ENCODE data around the gene AXL.
"Not testable (repeated sequence)": the region's sequence is repeated elsewhere in the genome, so short reads cannot be mapped to it uniquely, and the experiment has no call there.

Gene AXL

DNA sequence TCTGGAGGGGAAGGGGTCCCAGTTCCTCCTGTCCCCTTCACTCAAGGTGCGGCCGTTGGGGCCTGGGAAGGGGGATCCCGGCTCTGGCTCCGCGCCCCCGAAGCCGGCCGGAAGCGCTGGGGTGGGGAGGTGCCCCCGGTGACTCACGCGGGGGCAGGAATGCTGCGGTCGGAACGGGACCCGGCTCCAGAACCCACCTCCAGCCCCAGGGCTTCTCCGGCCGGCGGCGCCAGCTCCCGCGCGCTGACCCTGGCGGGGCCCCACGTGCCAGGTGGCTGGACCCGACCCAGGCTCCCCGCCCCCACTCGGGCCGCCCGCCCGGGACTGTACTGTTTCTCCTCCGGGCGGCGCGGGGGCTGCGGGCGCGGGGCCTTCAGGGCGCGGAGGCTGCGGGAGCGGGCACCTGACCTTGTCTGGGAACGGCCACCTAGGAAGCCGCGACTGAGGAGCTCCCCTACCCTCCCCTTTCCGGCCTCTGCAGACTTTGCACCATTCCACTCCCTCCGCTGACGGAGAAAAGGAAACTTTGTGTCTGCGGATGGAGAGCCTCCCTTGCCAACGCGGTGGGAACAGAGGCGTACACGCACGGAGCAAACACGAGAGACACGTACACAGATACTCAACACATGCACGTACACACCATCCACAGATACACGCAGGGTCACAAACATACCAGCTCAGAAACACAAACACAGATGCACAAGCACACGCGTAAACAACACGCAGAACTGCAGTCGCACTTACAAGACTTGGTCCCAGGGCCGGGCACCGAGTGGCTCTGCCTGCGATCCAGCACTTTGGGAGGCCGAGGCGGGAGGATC lies 7.2 kb downstream of the AXL start:
- peak overlapping the region; percentile 98 for H3K27ac ChIP-seq (ENCODE audit: low read depth, low read length, severe bottlenecking)
- peak overlapping the region; percentile 26 for H3K4me3 ChIP-seq (ENCODE audit: extremely low read depth, insufficient read depth, low read length, poor library complexity, severe bottlenecking)
- H3K9me3 ChIP-seq (ENCODE audit: control insufficient read depth, low read length) = no peaks in the 10 kb centered on the region
- 24 to 30% methylated on average over 32 to 45 of the region's 67 CpGs for WGBS, 2 experiments (ENCODE audit: insufficient coverage in 2 of 2)
- peaks cover 54% of the 10 kb centered on the region for H3K4me1 ChIP-seq (ENCODE audit: control insufficient read depth, insufficient read depth, low read length, poor library complexity, severe bottlenecking)
- H3K36me3 ChIP-seq (ENCODE audit: control insufficient read depth, insufficient read depth, low read length) = peaks cover 77% of the 10 kb centered on the region

DNA sequence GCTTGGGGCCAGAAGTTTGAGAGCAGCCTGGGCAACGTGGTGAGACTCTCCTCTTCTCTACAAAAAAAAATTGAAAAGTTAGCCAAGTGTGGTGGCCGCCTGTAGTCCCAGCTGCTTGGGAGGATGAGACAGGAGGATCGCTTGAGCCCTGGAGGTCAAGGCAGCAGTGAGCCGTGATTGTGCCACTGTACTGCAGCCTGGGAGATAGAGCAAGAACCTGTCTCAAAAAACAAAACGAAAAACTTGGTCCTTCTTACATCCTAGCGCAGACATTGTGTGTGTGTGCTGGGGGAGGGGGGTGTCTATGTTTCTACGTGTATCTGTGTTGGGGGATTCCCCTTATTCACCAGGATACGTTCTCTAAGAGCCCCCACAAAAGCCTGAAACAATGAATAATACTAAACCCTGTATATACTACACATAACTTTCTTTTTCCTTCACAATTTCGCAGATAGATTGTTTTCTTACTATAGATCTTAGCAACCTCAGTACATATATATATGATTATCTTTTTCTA lies 7.9 kb downstream of the AXL start:
- WGBS, 2 experiments (ENCODE audit: insufficient coverage in 2 of 2) = 79 to 83% methylated on average over 3 to 4 of the region's 9 CpGs
- H3K9me3 ChIP-seq (ENCODE audit: control insufficient read depth, low read length) = no peaks in the 10 kb centered on the region
- peak overlapping the region; percentile 26 for H3K4me3 ChIP-seq (ENCODE audit: extremely low read depth, insufficient read depth, low read length, poor library complexity, severe bottlenecking)
- H3K4me1 ChIP-seq (ENCODE audit: control insufficient read depth, insufficient read depth, low read length, poor library complexity, severe bottlenecking) = peaks cover 48% of the 10 kb centered on the region
- peak overlapping the region; percentile 98 for H3K27ac ChIP-seq (ENCODE audit: low read depth, low read length, severe bottlenecking)
- H3K36me3 ChIP-seq (ENCODE audit: control insufficient read depth, insufficient read depth, low read length) = peaks cover 77% of the 10 kb centered on the region

DNA sequence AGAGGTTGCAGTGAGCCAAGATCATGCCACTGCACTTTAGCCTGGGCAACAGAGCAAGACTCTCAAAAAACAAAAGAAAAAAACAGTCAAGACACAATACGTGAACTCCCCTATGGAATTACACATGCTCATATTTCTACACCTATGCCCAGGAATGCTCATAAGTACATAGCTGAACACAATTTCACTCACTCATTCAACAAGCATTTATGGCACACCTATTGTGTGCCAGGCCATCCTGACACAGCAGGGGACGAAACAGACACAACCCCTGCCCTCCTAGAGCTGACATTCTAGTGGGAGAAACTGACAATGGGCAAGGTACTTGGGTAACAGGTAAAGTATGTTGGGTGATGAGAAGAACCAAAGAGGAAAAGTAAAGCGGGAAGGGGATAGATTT lies 9.5 kb downstream of the AXL start:
- Histone ChIP-seq H3K27ac (ENCODE audit: low read depth, low read length, severe bottlenecking) (no peak overlapping the region), H3K4me1 (ENCODE audit: control insufficient read depth, insufficient read depth, low read length, poor library complexity, severe bottlenecking) (peaks cover 36% of the 10 kb centered on the region), H3K36me3 (ENCODE audit: control insufficient read depth, insufficient read depth, low read length) (peaks cover 78% of the 10 kb centered on the region), H3K4me3 (ENCODE audit: extremely low read depth, insufficient read depth, low read length, poor library complexity, severe bottlenecking) (no peak overlapping the region), H3K9me3 (ENCODE audit: control insufficient read depth, low read length) (no peaks in the 10 kb centered on the region)
- 89 to 100% methylated on average over 1 of the region's 3 CpGs for WGBS, 2 experiments (ENCODE audit: insufficient coverage in 2 of 2)

- not testable (repeated sequence) for H3K27ac ChIP-seq (ENCODE audit: low read depth, low read length, severe bottlenecking); H3K9me3 ChIP-seq (ENCODE audit: control insufficient read depth, low read length); H3K4me3 ChIP-seq (ENCODE audit: extremely low read depth, insufficient read depth, low read length, poor library complexity, severe bottlenecking)
- peaks cover 28% of the 10 kb centered on the region for H3K4me1 ChIP-seq (ENCODE audit: control insufficient read depth, insufficient read depth, low read length, poor library complexity, severe bottlenecking)
- H3K36me3 ChIP-seq (ENCODE audit: control insufficient read depth, insufficient read depth, low read length) = peaks cover 81% of the 10 kb centered on the region
- 93 to 94% methylated on average over 3 to 4 of the region's 5 CpGs for WGBS, 2 experiments (ENCODE audit: insufficient coverage in 2 of 2)
Measured at GRCh38 chr19:41229338-41229737, 10.3 kb downstream of the AXL start.

GRCh38 chr19:41230067-41230857 lies 11.2 kb downstream of the AXL start:
- Histone ChIP-seq H3K36me3 (ENCODE audit: control insufficient read depth, insufficient read depth, low read length) (peaks cover 82% of the 10 kb centered on the region), H3K4me1 (ENCODE audit: control insufficient read depth, insufficient read depth, low read length, poor library complexity, severe bottlenecking) (peaks cover 19% of the 10 kb centered on the region), H3K4me3 (ENCODE audit: extremely low read depth, insufficient read depth, low read length, poor library complexity, severe bottlenecking) (no peak overlapping the region), H3K27ac (ENCODE audit: low read depth, low read length, severe bottlenecking) (no peak overlapping the region), H3K9me3 (ENCODE audit: control insufficient read depth, low read length) (no peaks in the 10 kb centered on the region)
- WGBS, 2 experiments (ENCODE audit: insufficient coverage in 2 of 2) = 88 to 100% methylated on average over 2 to 3 of the region's 3 CpGs

GRCh38 chr19:41232686-41233085 lies 13.7 kb downstream of the AXL start:
- 86 to 91% methylated on average over 8 of the region's 8 CpGs for WGBS, 2 experiments (ENCODE audit: insufficient coverage in 2 of 2)
- Histone ChIP-seq H3K4me3 (ENCODE audit: extremely low read depth, insufficient read depth, low read length, poor library complexity, severe bottlenecking) (no peak overlapping the region), H3K9me3 (ENCODE audit: control insufficient read depth, low read length) (no peaks in the 10 kb centered on the region), H3K36me3 (ENCODE audit: control insufficient read depth, insufficient read depth, low read length) (peaks cover 94% of the 10 kb centered on the region), H3K27ac (ENCODE audit: low read depth, low read length, severe bottlenecking) (no peak overlapping the region), H3K4me1 (ENCODE audit: control insufficient read depth, insufficient read depth, low read length, poor library complexity, severe bottlenecking) (peaks cover 4% of the 10 kb centered on the region)

DNA sequence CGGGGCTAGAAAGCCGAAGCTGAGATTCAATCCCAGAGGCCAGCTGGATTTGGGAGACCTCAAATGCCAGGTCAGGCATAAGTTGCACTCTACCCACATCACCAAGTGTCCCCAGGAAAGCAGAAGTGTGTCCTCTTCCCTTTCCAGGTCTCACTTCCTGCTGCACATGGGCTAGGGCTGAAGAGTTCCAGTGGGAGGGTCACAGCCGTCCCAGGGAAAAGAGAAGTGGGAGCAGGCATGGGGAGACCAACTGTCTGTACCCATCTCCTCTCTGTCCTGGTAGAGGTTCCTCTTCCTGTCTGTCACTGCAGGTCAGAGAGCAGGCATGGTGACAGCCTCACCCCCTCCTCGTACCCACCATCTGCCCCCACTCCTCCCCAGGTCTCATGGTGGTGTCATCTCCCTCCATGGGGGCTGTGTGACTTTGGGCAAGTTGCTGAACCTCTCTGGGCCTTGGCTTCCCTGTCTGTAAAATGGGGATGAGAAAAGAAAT lies 14.8 kb downstream of the AXL start:
- H3K27ac ChIP-seq (ENCODE audit: low read depth, low read length, severe bottlenecking) = no peak overlapping the region
- no peaks in the 10 kb centered on the region for H3K9me3 ChIP-seq (ENCODE audit: control insufficient read depth, low read length)
- peaks cover 94% of the 10 kb centered on the region for H3K36me3 ChIP-seq (ENCODE audit: control insufficient read depth, insufficient read depth, low read length)
- no peak overlapping the region for H3K4me3 ChIP-seq (ENCODE audit: extremely low read depth, insufficient read depth, low read length, poor library complexity, severe bottlenecking)
- peaks cover 4% of the 10 kb centered on the region for H3K4me1 ChIP-seq (ENCODE audit: control insufficient read depth, insufficient read depth, low read length, poor library complexity, severe bottlenecking)
- 100% methylated on average over 3 to 4 of the region's 4 CpGs for WGBS, 2 experiments (ENCODE audit: insufficient coverage in 2 of 2)

DNA sequence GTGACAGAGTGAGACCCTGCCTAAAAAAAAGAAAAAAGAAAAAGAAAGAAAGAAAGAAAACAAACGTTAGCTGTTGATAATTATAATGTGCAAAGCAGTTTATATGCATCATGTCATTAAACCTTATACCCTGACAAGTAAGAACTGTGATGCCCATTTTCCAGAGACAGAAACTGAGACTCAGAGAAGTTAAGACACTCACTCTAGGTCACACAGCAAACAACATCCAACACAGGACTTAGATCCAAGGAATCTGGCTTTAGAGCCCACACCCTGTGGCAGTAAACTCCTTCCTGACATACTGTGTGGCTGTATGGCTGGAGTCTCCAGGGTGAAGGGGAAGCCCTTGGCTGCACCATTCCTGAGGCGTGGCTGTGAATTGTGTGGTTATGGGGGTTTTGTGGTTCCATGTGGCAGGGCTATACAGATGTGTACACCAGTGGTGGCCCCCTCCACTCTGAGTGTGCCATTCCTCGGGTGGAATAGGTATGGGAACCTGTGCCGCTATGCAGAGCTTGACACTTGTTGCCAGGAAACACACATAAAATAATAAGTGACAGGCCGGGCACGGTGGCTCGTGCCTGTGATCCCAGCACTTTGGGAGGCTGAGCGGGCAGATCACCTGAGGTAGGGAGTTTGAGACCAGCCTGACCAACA lies 15.6 kb downstream of the AXL start:
- no peak overlapping the region for H3K27ac ChIP-seq (ENCODE audit: low read depth, low read length, severe bottlenecking)
- no peaks in the 10 kb centered on the region for H3K4me1 ChIP-seq (ENCODE audit: control insufficient read depth, insufficient read depth, low read length, poor library complexity, severe bottlenecking)
- WGBS, 2 experiments (ENCODE audit: insufficient coverage in 2 of 2) = 95% methylated on average over 5 to 6 of the region's 8 CpGs
- peaks cover 97% of the 10 kb centered on the region for H3K36me3 ChIP-seq (ENCODE audit: control insufficient read depth, insufficient read depth, low read length)
- no peak overlapping the region for H3K4me3 ChIP-seq (ENCODE audit: extremely low read depth, insufficient read depth, low read length, poor library complexity, severe bottlenecking)
- H3K9me3 ChIP-seq (ENCODE audit: control insufficient read depth, low read length) = no peaks in the 10 kb centered on the region

GRCh38 chr19:41235480-41235879 lies 16.5 kb downstream of the AXL start:
- H3K4me3 ChIP-seq (ENCODE audit: extremely low read depth, insufficient read depth, low read length, poor library complexity, severe bottlenecking) = no peak overlapping the region
- H3K27ac ChIP-seq (ENCODE audit: low read depth, low read length, severe bottlenecking) = no peak overlapping the region
- H3K9me3 ChIP-seq (ENCODE audit: control insufficient read depth, low read length) = no peaks in the 10 kb centered on the region
- 90 to 100% methylated on average over 1 to 2 of the region's 4 CpGs for WGBS, 2 experiments (ENCODE audit: insufficient coverage in 2 of 2)
- peaks cover 97% of the 10 kb centered on the region for H3K36me3 ChIP-seq (ENCODE audit: control insufficient read depth, insufficient read depth, low read length)
- no peaks in the 10 kb centered on the region for H3K4me1 ChIP-seq (ENCODE audit: control insufficient read depth, insufficient read depth, low read length, poor library complexity, severe bottlenecking)

DNA sequence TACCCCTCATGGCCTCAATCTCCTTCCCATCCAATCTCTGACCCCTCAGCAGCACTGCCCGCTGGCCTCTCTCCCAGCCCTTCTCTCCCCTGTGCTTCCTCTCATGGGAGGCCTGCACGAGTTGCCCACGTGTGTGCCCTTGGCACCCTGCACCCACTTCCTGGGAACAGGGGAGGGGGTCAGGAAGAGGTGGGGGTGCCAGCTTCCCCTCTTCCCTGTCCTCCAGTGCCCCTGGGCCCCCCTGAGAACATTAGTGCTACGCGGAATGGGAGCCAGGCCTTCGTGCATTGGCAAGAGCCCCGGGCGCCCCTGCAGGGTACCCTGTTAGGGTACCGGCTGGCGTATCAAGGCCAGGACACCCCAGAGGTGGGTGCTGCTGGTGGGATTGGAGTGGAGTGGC lies 19.2 kb downstream of the AXL start:
- no peaks in the 10 kb centered on the region for H3K4me1 ChIP-seq (ENCODE audit: control insufficient read depth, insufficient read depth, low read length, poor library complexity, severe bottlenecking)
- H3K36me3 ChIP-seq (ENCODE audit: control insufficient read depth, insufficient read depth, low read length) = peaks cover 99% of the 10 kb centered on the region
- no peak overlapping the region for H3K27ac ChIP-seq (ENCODE audit: low read depth, low read length, severe bottlenecking)
- H3K9me3 ChIP-seq (ENCODE audit: control insufficient read depth, low read length) = no peaks in the 10 kb centered on the region
- H3K4me3 ChIP-seq (ENCODE audit: extremely low read depth, insufficient read depth, low read length, poor library complexity, severe bottlenecking) = no peak overlapping the region
- 94 to 96% methylated on average over 5 to 8 of the region's 10 CpGs for WGBS, 2 experiments (ENCODE audit: insufficient coverage in 2 of 2)

Data from mesodermal cell (in vitro differentiated cells).